HEK293T (cell line): ENCODE results near the gene CTSA.

Source experiments
- ARNT ChIP-seq: fragments of 450-650 bp; IDR thresholded peaks from 2 replicates; pipeline ENCODE4 v1.6.1; 2017; ENCODE audit warnings: mild to moderate bottlenecking
- BHLHE40 ChIP-seq: fragments of 450-650 bp; IDR thresholded peaks from 2 replicates; pipeline ENCODE4 v1.6.1; 2016; ENCODE audit warnings: mild to moderate bottlenecking, moderate library complexity, borderline replicate concordance
- CTBP1 ChIP-seq: fragments of 450-650 bp; IDR thresholded peaks from 2 replicates; pipeline ENCODE4 v1.6.1; 2016; ENCODE audit warnings: borderline replicate concordance
- ELF4 ChIP-seq: fragments of 450-650 bp; IDR thresholded peaks from 2 replicates; pipeline ENCODE4 v1.6.1; 2017; ENCODE audit warnings: antibody characterized with exemption
- FOXA1 ChIP-seq: fragments of 450-650 bp; IDR thresholded peaks from 2 replicates; pipeline ENCODE4 v1.6.1; 2016; ENCODE audit warnings: mild to moderate bottlenecking
- FOXK2 ChIP-seq: fragments of 450-650 bp; IDR thresholded peaks from 2 replicates; pipeline ENCODE4 v1.6.1; 2016; ENCODE audit warnings: mild to moderate bottlenecking
- FOXM1 ChIP-seq: fragments of 450-650 bp; IDR thresholded peaks from 2 replicates; pipeline ENCODE4 v1.6.1; 2017; ENCODE audit warnings: mild to moderate bottlenecking, borderline replicate concordance
- L3MBTL2 ChIP-seq: fragments of 450-650 bp; conservative IDR thresholded peaks from 2 replicates; pipeline ENCODE4 v1.6.1; 2016; ENCODE audit warnings: mild to moderate bottlenecking
- LEF1 ChIP-seq: fragments of 450-650 bp; IDR thresholded peaks from 2 replicates; pipeline ENCODE4 v1.6.1; 2017; ENCODE audit warnings: mild to moderate bottlenecking, borderline replicate concordance
- NFRKB ChIP-seq: fragments of 450-650 bp; IDR thresholded peaks from 2 replicates; pipeline ENCODE4 v1.6.1; 2016; ENCODE audit warnings: mild to moderate bottlenecking, moderate library complexity
- SP1 ChIP-seq: fragments of 450-650 bp; IDR thresholded peaks from 2 replicates; pipeline ENCODE4 v1.6.1; 2017
- SUZ12 ChIP-seq: fragments of 450-650 bp; IDR thresholded peaks from 2 replicates; pipeline ENCODE4 v1.6.1; 2016; ENCODE audit warnings: mild to moderate bottlenecking
- TARDBP ChIP-seq: fragments of 450-650 bp; IDR thresholded peaks from 2 replicates; pipeline ENCODE4 v1.6.1; 2016
- ZNF384 ChIP-seq: fragments of 450-650 bp; IDR thresholded peaks from 2 replicates; pipeline ENCODE4 v1.6.1; 2016

- TF ChIP-seq FOXA1 (no peak), SP1 (no peak), FOXK2 (no peak), TARDBP (no peak), SUZ12 (no peak), FOXM1 (no peak), NFRKB (no peak), L3MBTL2 (no peak), BHLHE40 (no peak), ZNF384 (no peak), ARNT (no peak), ELF4 (no peak), CTBP1 (no peak), LEF1 (no peak)
These were observed 3.7 kb downstream of the CTSA start for GRCh38 chr20:45894797-45895196.
